CD4-positive, alpha-beta T cell treated with Interleukin-4 for 4 hours (primary cell): Measurements from ENCODE around the gene ANXA11.
"Not testable (repeated sequence)": the region's sequence is repeated elsewhere in the genome, so short reads cannot be mapped to it uniquely, and the experiment has no call there.

Experiments
- DNase-seq: peaks from one replicate; pipeline ENCODE4 v3.0.0-alpha.2; 2020

ANXA11 gene

DNA sequence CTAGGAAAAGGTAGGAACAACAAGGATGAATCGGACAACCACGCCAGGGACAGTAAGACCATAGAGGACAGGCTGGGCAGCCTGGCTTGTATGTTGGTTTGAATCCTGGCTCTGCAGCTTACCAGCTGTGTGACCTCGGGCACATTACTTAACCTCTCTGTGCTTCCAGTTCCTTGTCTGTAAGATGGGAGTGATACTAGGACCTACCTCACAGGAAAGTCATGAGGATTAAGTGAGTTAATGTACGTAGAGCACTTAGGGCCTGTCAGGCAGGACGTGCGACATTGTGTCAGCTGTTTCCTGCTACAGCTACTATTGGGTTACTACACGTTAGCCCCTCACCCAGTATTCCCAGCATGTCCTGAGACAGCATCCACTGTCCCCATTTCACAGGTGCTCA lies 40.7 kb downstream of the ANXA11 start:
- DNase-seq: no peak

DNA sequence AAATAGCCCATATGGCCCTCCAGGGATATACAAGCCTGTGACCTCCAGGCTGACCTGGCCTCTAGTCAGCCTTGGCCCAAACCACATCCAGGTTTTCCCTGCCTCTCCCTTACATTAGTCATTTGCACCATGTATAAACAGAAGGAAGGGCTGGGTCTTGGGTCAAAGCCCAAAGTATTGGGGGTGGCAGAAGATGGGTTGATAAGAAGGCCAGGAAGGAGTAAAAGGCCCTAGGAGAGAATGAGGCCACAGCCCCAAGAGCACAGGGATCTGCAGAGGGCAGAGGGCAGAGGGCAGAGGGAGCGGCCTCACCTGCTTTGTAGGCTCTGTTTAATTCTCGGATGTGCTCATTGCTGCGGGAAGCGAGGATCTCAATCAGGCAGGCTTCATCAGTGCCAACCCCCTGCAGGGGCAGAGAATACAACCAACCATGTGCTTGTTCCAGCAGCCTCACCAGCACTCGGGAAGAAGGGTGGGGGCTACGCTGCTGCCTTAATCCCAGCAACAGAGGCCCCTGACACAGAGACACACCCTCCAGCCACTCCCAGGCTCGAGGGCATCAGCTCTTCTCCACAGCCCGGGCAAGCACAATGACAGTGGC lies 41.5 kb downstream of the ANXA11 start:
- no peak for DNase-seq

DNA sequence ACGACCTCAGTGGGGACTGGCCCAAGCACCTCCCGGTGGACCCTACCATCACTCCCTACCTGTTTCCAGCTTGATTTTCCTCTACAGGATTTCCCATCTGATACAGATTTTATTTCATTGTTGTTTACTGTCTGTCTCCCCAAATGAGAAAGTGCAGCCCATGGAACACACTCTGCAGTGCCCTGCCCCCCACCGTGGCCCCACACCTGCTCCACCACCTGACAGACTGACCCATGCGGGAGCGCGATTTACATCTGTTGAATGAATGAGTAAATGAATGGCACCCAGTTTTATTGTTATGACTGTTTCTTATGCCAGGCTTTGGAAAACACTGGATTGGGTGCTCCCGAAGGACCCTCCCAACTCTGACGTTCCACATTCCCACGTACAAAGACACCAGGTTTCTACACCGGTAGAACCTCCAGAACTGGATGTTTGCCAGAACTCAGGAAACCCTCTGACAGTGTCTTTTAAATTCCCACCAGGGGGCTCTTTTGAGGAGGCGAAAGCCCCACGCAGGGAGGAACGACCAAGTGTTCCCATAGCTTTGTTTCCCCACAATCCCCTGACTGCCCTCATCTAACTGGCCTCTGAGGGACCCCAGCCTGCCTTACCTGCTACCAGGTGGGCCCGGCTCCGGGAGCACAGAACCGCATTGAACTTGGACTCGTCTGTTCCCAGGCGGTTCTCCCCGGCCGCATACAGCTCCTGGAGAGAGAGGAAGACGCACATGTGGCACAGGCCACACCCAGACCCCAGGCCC lies 43.8 kb downstream of the ANXA11 start:
- DNase-seq: no peak

DNA sequence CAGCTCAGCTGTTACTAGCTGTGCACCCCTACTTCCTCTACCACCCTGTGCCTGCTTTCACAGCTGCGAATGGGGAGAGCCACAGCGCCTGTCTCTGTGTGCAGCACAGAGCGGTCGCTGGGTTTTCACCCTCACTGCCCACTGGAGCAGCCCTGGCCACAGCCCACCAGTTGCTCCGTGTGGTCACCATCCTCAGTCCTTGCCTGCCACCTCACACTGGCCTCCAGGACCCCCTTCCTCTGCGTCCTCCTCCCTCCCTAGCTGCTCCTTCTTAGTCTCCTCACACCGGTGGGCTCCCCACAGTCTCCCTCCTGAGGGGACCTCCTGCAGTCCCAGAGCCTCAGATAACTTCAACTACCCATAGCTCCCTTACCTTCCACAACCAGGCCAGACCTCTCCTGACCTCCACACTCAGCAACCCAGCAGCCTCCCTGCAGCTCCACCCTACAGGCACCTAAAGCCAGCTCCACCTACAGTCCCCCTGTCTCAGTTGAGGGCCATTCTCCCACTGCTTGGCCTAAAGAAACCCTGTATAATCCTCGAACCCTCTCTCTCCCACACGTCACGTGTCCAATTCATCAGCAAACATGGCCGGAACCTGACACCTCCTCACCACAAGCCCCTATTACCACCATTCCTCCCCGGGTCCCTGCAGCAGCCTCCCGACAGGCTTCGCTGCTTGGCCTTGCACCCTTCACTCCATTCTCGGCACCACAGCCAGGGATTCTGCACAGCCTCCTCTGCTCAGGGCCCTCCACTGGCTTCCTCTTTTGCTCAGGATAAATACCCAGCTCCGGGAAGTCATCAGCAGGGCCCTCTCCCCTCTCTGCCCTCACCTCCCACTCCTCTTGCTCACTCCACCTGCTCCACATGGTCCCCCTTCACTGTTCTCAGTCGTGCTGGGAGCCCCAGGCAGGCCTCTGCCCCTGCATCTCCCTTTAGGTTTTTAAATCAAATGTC lies 44.7 kb downstream of the ANXA11 start:
- DNase-seq: no peak

DNA sequence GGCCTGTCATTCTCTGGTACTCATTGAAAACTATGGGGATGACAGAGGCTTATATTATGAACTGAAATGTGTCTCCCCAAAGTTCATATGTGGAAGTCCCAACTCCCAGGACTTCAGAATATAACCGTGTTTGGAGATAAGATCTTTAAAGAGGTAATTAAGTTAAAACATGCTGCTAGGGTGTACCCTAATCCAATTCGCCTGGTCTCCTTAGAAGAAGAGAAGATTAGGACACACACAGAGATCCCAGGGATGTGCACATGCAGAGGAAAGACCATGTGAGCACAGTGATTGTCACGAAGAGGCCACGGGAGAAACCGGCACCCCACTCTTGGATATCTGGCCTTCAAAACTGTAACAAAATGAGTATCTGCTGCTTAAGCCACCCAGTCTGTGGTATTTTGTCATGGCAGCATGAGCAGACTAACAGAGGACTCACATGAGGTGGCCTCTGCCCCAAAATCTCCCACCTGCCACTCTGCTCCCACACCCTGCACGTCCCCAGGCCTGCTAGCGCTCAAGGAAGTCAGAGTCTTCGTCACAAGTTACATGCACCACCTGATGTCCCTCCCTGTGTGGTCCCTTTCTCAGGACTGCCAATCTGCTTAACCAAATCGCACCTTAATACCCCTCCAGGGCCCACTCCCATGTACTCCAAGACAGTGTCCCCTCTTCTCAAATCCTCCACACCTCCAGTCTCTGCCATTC lies 46.0 kb downstream of the ANXA11 start:
- no peak for DNase-seq

DNA sequence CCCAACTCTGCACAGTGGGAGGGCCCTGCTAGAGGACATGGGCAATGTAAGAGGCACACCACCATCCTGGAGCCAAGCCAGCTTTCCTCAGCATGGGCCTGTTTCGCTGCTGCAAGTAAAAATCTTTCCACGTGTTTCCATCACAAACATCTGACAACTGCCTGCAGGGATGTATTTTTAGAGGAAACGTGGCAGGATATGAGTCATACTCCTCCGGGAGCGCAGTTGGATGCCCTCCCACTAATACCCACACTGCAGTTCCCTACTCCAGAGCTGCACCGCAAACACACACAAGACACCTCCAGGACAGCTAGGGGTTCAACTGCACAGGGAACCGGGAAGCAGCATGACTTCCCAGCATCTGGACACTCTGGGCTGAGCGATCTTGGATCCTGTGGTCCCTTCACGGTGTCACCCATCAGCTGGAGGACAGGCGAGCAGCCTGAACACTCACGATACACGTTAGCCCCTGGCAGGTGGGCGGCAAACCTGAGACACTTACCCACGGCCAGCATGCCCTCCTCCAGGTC lies 46.7 kb downstream of the ANXA11 start:
- no peak for DNase-seq

DNA sequence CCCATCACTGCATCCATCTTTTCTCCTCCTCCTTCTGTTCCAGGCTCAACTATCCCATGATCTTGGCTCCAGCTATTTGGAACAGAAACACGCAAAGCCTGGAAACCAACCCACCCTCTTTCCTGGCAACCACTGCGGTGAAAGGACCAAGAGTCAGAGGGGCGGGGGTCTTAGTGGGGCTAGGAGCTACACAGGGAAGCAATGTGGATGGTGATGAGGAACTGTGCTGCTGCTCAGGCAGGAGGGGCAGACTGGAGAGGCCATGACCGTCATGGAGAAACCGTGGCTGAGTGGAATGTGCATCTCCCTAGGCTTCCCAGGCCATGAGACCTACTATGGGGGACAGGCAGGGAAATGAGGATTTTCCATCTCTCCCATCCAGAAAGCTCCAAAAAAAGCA lies 47.2 kb downstream of the ANXA11 start:
- DNase-seq: no peak

DNA sequence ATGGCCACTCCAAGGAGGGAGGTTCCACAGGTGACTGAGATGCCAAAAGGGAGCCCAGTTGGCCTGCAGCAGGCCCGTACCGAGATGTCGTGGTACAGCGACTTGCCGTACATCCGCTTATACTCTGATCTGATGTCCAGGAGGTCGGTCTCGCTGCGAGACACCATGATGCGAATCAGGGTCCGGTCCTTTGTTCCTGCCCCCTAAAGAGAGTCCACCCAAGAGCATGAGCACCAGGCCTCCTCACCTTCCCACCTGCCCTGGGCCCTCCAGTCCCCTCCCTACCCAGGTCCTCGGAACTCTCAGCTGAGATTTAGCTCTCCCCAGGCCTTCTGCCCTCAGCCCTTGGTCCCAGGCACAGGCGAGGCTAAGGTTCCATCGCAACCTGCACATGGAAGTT lies 47.8 kb downstream of the ANXA11 start:
- no peak for DNase-seq

DNA sequence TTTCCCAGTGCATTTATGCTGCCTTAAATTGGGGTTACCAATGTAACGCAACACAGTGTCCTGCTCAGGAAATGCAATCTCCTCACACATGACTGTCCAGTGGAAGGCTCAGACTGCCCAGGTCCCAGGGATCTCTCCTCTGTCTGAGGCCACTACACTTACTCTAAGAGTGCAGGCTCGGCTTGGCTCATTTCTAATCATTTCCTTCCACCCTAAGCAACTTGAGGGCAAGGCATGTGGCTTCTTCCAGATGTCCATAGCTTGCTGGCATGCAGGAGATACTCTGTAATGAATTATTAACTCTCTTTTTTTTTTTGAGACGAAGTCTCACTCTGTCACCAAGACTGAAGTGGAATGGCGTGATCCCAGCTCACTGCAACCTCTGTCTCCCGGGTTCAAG lies 49.1 kb downstream of the ANXA11 start:
- DNase-seq: no peak

DNA sequence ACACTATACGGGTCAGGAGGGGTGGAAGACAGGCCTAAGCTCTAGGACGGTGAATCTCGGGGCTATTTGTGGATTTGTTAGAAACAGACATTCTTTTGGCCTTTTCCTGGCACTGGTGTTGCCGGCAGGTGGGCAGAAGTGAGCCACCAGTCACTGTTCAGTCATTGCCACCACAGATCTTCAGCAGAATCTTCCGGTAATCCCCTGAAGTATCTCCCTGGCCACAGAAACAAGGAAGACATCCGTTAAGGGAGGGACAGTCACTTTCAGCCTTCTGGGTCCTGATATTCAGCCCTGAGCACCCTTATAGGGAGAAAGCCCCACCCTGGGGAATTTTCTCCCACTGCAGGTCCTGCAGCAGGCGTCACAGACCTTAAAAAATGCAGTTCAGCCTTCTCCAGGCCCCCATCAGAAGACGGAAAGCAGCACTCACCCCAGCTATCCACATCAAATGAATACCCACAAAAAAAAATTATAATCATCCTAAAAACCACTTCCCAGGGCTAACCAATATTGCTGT lies 49.6 kb downstream of the ANXA11 start:
- DNase-seq: no peak

DNA sequence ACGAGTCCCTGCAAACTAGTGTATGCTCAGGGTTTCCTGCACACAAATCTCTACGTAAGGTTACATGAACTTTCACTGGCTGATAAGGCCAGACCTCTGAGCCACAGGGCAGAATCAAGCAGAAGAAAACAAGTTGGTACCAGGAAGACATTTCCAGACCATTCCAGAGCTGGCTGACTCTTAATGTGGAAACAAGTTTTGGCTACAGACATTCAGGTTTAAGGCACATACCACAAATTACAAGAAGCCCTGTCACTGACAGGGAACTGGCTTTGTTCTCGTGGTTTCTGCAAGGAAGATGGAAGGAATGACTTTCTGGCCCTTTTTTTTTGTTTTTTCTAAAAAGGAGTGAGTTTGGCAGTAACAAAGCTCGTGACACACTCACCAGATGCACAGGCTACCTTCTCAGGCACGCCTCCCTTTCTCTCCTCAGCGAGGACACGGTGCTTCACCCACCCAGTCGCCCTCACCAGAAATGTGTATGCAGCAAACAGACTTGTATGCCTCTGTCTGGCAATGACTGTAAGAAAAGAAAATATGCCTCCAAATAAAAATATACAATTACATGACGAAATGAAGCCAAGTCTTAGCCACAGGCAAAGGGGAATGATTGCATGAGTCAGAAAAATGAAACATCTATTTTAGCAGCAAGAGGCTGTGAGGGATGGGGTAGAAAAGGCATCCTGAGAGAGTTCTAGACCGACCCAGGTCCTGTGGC lies 50.2 kb downstream of the ANXA11 start:
- no peak for DNase-seq

DNA sequence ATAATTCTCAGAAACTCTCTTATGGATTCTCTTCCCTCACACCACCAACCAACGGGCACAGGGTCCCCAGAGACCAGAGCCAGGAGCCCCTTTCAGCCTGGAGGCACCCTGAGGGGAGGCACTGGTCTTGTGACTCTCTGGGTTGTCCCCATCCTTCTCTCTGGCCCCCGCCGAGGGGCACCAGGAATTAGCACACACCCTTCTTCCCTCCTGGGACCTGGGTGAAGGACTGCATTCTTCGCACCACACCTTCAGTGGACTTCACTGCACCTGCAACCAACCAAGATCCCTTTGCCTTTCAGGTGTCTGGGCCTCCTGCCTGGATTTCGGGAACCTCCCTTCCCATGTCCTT lies 50.7 kb downstream of the ANXA11 start:
- no peak for DNase-seq

DNA sequence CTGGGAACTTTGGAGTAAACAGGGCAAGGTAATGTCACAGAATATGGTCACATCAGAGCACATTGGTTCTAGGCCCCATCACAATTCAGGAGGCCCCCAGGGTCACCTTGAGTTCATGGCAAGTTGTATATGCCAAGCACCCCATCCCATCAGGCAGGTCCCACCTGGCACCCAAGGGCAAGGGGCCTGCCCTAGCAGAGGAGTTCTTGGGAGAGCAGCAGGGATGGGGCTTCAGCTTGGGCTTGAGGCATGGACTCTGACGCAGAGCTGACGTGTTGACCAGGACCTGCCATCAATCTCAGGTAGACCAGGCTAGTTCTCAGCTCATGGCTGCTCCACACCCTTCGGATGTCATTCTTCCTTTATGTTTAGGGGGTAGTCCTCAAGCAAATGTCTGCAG lies 51.9 kb downstream of the ANXA11 start:
- DNase-seq: no peak

DNA sequence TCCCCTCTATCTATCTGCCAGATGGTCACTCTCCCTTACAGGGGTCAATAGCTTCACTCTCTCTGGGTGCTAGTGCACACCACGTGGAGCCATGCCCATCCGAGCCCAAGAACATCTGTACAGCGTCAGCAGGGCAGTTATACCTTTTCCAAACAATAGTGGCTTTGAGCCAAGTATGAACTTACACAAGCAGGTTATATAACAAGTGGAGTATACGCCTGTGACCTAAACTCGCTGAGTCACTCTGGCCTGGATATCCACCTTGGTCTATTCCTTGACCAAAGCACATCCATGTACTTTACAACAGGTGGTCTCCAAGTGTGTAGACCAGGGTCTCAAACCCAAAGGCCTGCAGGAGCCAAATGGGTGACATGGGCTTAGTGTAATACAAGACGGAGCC lies 52.5 kb downstream of the ANXA11 start:
- no peak for DNase-seq

DNA sequence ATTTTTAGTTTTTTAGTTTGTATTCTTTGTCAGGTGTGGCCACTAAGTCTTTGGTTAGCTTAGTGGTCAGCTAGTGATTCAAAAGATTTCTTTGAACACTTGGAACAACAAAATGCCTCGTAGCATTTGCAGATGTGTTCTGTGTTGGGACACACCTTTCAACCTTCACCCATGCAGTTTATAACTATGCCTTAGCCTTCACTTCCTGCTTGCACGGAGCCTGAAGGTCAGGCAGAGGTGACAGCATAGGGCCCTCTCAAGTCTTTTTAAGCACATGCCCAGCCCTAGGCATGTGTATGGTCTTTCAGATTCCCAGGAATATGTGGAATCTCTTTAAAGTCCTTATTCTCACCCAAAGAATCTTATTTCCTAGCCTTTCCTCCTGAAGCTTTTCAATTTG lies 55.2 kb downstream of the ANXA11 start:
- no peak for DNase-seq

DNA sequence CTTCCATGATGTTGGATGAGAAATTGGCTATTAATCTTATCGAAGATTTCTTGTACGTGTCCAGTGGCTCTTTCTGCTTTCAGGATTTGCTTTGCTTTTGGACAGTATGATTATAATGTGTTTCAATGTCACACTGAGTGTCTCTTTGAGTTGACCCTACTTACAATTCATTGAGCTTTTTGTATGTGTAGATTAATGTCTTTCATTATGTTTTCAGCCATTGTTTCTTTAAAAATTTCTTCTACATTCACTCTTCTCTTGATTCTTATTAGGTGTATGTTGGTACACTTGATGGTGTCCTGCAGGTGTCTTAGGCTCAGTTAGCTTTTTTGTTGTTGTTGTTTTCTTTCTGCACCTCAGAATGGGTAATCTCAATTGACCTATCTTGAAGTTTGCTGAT lies 56.2 kb downstream of the ANXA11 start:
- no peak for DNase-seq

DNA sequence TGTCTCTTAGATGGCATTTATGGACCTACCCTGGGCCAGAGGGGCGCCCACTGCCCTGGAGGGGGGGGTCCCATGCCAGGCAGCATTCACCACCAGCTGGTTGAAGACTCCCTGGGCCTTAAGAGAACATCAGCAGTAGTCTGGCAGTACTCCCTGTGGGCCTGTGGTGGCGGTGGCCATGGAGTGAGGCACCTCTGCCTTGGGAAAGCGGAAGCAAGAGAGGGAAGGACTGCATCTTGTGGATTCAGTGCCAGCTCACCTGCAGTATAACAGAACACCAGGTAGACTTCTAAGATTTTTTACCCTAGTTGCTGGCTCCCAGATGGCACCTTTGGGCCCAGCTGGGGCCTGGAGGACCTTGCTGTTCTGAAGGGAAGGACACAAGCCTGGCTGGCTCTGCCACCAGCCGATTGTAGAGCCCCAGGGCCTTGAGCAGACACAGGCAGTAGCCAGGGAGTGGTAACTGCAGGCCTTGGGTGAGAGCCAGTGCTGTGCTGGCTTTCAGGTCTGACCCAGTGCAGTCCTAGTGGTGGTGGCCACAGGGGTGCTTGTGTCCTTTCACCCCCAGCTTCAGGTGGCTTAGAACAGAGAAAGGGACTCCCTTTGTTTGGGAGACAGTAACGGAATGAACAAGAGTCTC lies 57.1 kb downstream of the ANXA11 start:
- no peak for DNase-seq

DNA sequence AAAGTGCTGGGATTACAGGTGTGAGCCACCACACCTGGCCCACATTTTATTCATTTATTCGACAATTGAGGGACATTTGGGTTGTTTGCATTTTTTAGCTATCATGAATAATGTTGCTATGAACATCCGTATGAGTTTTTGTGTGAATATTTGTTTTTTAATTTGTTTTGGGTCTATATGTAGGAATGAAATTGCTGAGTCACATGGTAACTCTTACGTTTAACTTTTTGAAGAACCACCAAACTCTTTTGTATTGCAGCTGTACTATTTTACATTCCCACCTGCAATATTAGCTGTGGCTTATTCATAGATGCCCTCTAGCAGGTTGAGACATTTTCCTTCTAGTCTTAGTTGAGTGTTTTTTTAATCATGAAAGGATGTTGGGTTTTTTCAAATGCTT lies 58.4 kb downstream of the ANXA11 start:
- DNase-seq: no peak

DNA sequence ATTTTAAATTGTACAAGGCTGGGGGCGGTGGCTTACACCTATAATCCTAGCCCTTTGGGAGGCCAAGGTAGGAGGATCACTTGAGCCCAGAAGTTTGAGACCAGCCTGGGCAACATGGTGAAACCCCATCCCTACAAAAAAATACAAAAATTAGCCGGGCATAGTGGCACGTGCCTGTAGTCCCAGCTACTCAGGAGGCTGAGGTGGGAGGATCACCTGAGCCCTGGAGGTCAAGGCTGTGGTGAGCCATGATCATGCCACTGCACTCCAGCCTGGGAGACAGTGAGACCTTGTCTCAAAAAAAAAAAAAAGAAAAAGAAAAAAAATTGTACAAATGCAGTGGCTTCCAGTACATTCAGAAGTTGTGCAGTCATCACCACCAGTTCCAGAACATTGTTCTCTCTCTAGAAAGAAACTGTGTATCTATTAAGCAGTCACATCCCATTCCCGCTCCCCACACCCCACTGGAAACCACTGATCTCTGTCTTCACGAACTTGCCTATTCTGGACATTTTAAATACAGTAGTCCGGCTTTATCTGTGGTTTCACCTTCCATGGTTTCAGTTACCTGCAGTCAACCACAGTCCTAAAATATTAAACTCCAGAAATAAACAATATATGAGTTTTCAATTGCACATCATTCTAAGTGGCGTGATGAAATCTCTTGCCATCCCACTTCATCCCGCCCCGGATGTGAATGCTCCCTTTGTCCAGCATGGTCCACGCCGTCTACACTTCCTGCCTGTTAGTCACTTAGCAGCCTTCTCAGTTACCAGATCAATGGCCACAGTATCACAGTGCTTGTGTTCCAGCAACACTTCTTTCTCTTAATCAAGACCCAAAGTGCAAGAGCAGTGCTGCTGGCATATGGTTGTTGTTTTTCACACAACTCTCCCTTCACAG lies 59.7 kb downstream of the ANXA11 start:
- DNase-seq: not testable (repeated sequence)

DNA sequence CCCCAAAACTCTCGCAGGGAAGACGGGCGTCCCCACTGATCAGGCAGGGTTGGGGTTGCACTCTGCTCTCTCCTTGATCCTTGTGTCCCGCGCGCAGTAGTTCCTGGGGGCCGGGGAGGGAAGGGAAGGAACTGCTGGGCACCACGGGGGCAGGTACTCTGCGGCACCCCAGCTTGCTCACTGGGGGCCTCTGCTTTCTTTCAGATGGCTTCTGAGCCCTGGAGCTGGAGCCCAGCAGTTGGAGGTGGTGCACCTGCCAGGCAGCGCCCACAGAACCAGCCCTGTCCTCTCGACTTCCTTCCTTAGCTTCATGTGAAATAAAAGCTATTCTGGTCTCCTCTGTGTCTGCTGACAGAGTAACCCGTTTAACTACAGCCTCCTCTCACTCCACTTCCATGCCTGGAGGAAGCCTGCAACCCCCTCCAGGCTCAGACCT lies 60.6 kb downstream of the ANXA11 start:
- no peak for DNase-seq
